Adrenal gland (tissue), 5 donors: Measurements from ENCODE around the gene CDC27.

ENCODE experiments used
- POLR2A ChIP-seq, 2 donors: fragments of 450-650 bp; IDR thresholded peaks; one replicate each; pipeline ENCODE4 v1.6.1; 2017; ENCODE audit warnings: antibody characterized with exemption in 2 of 2, mild to moderate bottlenecking in 2 of 2, moderate library complexity in 1 of 2
- TF ChIP-seq, protein P1 (sequence below), 6 experiments: fragments of 450-650 bp in 4 of 6; fragments of 200-600 bp in 2 of 6; sonication (generic) in 1 of 6; IDR thresholded peaks; 1 replicate in 5 of 6; 2 replicates in 1 of 6; pipeline versions ENCODE4 v1.5.1 to v1.8.0; 2016 to 2021; ENCODE audit warnings: antibody characterized with exemption in 6 of 6, mild to moderate bottlenecking in 2 of 6, moderate library complexity in 1 of 6
- donor health status: DM: no; HTN: no; CAD: no.

DNA sequence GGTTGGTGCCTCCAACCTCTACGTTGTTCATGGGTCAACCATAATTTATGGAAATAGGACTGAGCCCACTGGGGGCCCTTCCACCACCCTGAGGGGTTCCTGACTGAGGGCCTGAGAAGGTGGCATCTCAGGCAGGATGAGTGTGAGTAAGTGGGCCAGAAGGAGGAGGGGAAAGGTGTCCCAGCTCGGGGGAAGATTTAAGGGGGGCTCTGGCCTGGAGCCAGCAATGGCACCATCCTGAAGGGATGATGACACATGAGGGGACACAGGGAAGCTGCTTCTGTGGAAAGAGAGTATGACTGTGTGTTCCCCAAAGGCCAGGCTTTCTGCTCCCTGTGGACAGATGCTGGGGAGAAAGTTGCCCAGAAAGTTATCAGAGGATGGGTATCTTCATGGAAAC lies 38.8 kb upstream of the CDC27 start:
- TF ChIP-seq, protein P1, sequence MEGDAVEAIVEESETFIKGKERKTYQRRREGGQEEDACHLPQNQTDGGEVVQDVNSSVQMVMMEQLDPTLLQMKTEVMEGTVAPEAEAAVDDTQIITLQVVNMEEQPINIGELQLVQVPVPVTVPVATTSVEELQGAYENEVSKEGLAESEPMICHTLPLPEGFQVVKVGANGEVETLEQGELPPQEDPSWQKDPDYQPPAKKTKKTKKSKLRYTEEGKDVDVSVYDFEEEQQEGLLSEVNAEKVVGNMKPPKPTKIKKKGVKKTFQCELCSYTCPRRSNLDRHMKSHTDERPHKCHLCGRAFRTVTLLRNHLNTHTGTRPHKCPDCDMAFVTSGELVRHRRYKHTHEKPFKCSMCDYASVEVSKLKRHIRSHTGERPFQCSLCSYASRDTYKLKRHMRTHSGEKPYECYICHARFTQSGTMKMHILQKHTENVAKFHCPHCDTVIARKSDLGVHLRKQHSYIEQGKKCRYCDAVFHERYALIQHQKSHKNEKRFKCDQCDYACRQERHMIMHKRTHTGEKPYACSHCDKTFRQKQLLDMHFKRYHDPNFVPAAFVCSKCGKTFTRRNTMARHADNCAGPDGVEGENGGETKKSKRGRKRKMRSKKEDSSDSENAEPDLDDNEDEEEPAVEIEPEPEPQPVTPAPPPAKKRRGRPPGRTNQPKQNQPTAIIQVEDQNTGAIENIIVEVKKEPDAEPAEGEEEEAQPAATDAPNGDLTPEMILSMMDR (IDR thresholded peaks at IDR 0.05), result no peak
- TF ChIP-seq POLR2A (IDR thresholded peaks at IDR 0.05), result no peak
